Measurements from ENCODE around the gene SNX17.
"Not testable (repeated sequence)": the region's sequence is repeated elsewhere in the genome, so short reads cannot be mapped to it uniquely, and the experiment has no call there.

Gene SNX17, protein sequence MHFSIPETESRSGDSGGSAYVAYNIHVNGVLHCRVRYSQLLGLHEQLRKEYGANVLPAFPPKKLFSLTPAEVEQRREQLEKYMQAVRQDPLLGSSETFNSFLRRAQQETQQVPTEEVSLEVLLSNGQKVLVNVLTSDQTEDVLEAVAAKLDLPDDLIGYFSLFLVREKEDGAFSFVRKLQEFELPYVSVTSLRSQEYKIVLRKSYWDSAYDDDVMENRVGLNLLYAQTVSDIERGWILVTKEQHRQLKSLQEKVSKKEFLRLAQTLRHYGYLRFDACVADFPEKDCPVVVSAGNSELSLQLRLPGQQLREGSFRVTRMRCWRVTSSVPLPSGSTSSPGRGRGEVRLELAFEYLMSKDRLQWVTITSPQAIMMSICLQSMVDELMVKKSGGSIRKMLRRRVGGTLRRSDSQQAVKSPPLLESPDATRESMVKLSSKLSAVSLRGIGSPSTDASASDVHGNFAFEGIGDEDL

DNA sequence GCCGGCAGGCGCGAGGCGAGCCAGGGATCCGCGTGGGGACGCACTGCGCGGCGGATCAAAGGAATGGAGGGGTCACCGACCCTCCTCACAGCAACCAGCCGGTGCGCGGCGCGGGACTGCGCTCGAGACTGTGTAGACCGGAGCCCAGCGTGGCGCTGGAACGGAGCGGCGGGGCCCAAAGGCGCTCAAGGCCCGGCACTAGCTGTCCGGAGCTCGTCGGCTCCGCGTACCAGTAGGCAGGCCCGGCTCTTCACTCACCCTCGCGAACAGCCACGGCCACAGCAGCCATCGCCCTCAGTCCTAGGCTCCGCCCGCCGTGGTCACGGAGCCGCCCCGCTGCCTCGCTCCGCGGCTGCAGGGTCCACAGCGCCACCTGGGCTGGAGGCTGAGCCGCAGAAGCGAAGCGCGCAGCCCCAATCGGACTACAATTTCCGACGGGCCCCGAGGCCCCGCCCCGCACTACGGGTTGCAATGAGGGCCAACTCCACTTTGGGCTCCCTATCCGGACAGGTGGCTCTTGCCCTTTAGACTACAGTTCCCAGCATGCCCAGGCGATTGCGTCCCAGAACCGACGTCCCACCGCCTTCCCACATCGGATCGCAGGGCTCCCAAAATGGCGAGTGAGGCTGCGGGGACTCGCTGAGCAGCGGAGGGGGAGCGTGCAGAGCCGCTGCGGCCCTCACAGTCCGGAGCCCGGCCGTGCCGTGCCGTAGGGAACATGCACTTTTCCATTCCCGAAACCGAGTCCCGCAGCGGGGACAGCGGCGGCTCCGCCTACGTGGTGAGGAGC is at the start of gene SNX17, which contains the start of gene EIF2B4:
Gene SNX17, plus strand, starts transcription at position 591 of the 790 bp plus-strand sequence. Its CDS starts 128 bp downstream, at position 719.
Gene EIF2B4, minus strand, starts transcription at position 313 of the 790 bp plus-strand sequence. Its CDS starts 24 bp downstream, at position 289.
- peak; percentile 98 to 100 (median 99) for DNase-seq (ENCODE audit: low read depth in 3 of 3)

DNA sequence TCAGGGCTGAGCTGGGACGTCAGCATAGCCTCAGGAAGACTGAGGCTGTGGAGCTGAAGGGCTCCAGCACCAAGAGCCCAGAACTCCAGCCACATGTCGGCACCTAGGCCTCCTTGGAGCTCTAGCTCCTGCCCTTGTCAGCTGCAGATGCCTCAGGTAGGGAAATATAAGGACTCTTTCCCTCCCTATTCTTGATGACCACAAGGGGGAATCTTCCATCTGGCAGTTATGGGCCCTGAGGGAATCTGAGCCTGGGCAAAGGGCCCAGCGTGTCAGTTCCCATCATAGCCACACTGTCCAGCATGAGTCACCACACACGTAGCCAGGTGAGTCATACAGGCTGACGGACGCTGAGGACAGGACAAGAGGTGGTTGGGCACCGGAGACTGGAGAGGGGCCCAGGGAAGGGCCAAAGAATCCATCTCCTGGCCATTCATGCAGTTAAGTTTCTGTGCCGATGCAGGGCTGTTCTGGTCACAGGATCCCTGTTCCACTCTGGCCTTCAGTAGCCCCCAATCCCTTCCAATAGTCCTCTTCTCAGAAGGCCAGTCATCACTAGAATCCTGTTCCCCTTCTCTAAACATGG is 49.4 kb upstream of the SNX17 start:
- DNase-seq (ENCODE audit: low read depth in 3 of 3), result no peak

DNA sequence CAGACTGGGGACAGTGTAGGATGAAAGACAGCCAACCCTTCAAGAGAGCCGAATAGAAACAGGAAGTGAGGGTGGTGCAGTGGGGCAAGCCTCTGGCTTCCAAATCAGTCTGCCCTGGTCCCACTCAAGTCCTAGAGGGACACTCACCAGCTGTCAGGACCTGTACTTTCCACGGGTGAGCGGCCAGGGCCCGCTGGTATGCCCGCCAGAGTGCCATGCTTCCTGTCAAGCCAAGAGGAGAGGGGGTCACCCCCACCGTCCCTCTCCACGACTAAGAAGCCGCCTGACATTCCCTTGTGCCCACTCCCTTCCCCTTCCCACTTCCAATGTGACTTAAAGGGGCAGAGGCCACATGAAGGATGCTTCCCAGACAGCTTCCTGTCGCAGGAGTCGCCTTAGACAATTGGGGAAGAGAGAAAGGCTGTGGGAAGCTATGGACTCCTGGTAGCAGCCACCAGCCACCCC is 48.1 kb upstream of the SNX17 start:
- DNase-seq (ENCODE audit: low read depth in 3 of 3), result no peak

DNA sequence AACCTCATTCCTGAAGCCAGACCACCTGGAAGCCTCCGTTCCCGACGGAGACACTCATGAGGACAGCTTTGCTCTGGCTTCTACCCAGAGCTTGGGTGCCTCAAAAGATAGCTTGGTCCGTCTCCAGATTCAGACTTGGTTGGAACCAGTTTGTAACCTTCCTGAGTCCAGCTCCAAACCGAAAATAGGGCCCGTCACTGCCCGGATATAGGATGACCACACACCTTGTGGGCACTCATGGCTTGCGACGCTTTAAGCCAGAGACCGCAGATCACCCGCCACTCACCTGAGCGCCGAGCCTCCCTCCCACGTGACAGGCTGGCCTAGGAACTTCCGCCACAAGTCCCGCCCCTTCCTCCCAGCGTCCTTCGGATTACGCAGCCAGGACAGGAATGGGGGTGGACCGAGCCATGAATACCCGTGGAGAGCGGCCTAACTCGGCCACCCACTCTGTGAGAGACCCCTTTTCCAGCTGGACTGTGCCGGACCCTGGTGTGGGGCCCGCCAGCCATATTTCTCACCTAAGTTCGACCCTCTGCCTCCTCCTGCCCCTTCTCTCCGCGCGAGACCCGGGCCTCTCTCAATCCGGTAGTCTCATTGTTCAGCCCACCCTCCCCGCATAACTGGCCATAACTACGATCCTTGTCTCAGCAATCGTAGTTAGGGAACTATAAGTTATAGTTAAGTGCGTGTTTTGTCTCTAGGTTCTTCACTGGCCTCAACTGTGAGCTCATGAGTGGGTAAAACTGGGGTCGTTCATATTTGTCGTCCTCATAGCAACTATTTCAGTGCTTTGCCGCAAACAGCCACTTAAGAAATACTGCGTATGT is 47.4 kb upstream of the SNX17 start, which contains the start of gene MPV17:
Gene MPV17, minus strand, starts transcription at position 332 of the 830 bp plus-strand sequence. CDS start 580 bp downstream, outside the sequence.
- DNase-seq (ENCODE audit: low read depth in 3 of 3), result peak; percentile 77 to 89 (median 84)

DNA sequence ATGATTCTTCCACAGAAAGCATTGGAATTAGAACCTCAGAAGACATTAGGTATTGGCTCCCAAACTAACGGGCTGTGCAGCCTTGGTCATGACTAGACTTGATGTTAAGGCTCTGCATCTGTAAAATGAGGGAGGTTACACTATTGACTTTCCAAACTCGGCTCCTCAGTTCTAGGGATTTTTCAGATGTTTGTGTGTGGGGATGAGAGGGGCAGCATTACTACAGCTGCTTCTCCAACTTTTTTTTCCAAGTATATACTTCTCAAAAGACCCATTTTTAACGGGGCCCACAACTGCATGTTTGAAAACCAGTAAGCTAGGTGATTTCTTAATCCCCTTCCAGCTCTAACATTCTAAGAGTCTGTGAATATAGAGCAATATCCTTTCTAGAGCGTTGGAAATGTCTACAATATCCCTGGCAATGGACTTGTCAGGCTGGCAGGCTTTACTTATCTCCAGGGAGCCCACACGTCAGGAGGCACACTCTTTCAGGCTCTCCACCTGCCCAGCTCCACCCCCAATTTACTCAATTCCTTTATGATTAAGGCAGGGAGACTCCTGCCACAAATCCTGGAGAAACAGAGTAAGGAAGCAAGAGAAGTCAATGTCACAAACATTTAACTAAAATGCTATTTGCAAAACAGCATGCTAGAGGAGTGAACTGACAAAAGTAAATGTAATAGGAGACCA is 46.7 kb upstream of the SNX17 start:
- no peak for DNase-seq (ENCODE audit: low read depth in 3 of 3)

DNA sequence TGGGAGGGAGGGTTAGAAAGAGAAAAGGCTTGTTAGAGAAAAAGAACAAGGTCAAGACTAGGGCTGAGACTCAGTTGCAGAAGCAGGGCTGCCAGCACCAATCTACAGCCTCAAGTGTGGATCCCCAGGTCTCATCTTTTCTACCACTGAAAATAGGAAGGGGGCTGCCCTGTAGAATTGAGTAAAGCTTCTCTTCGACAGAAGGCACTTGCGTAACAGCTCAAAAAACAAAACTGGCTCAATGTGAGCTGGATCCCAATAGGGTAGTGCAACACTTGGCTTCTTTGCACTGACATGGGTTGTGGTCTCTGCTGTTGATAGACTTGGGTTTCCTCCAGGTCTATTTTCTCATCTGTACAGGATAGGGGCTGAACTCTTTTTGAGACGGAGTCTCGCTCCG is 45.7 kb upstream of the SNX17 start:
- DNase-seq (ENCODE audit: low read depth in 3 of 3), result no peak

DNA sequence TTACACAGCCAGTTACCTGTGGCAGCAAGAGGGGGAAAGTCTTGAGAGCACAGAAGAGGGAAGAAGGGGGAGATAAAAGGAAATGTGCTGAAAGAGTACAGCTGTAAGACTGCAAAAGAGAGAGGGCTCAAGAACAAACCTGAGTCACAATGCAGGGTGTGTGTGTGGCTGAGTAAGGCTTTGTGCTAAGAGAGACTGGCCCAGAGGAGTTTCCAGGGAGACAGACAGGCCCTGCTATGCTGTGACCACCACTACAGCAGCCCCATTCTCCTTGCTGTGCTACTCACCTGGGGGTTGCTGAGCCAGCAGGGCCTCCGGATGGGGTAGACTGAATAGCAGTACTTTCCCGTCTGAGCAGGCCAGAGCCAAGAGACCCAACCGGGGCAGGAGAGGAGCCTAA is 35.1 kb upstream of the SNX17 start:
- no peak for DNase-seq (ENCODE audit: low read depth in 3 of 3)

DNA sequence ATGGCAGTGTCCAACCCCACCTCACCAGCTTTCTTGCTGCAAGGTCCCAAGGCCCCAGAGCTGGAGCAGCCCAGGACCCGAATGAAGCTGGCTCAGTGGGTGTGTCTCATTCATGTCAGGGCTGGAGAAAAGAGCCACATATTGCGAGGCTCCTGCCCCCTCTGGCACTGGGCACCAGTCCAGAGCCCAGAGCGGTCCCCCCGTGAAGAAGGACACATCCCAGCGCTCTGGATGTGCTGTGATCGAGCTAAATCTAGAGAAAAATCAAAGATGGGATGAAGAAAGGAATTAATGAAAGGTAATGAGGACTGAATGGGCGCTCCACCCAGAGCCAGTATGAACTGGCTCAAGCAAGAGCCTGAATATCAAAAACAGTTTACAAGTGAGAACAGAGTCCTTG is 34.2 kb upstream of the SNX17 start:
- DNase-seq (ENCODE audit: low read depth in 3 of 3), result no peak

DNA sequence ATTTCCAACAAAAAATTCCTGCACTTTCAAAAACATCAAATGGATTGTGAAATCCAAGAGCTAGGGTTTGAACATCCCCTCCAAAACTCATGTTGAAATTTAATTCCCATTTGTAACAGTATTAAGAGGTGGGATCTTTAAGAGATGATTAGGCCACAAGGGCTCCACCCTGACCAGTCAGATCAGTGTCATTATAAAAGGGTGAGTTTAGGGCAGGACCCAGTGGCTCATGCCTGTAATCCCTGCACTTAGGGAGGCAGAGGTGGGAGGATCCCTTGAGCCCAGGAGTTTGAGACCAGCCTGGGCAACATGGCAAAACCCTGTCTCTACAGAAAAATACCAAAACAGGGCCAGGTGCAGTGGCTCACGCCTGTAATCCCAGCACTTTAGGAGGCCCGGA is 22.8 kb upstream of the SNX17 start:
- DNase-seq (ENCODE audit: low read depth in 3 of 3), result no peak

DNA sequence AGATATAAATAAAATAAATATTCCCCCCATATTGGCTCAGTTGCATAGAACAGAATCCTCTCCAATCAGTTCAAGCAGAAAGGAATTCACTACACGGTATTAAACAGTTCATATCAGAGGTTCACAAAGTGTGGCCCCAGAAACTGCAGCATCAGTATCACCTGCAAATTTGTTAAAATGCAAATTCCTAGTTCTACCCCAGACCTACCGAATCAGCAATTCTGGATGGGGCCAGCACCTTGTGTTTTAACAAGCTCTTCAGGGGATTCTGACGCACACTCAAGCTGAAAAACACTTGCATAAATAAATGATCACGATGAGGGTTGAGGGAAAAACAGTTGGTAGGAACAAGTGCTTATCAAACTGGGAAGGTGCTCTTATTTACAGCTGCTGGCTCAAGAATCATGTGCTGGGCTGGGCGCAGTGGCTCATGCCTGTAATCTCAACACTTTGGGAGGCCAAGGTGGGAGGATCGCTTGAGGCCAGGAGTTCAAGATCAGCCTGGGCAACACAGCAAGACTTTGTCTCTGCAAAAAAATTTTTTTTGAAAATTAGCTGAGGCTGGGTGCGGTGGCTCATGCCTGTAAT is 20.2 kb upstream of the SNX17 start:
- DNase-seq (ENCODE audit: low read depth in 3 of 3), result no peak

DNA sequence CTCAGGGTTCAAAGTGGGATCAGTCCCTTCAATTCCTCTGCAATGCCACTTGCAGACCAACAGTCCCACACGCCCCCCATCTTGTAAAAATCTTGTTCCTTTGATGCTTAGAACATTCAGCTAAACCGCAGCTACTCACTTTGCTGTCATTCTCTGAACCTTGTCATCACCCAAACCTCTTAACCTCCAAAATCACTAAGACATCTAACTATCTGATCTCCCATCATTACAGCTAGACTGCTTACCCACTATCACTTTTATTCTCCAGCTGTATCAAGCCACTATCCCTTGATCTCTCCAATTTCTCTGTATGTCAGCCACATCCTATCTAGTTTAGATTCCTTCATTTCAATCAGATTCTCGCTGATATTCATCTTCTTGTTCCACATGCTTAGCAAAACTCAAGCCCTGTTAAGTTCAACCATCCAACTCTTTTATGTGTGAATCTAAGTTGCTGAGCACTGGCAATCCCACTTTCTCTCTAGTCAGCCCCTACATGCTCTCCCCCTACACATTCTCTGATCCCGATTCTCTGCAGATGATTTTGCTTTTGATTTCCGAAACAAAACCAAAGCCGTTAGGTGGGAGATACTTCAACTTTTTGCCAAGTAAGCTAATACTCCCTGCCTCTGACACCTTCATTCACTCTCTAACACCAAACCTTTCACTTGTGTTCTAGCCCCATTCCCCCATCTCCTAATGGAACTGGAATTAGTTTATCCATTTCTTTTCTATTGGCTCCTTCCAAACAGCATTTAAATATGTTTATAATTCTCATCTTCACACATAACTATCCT is 18.4 kb upstream of the SNX17 start:
- DNase-seq (ENCODE audit: low read depth in 3 of 3), result no peak

DNA sequence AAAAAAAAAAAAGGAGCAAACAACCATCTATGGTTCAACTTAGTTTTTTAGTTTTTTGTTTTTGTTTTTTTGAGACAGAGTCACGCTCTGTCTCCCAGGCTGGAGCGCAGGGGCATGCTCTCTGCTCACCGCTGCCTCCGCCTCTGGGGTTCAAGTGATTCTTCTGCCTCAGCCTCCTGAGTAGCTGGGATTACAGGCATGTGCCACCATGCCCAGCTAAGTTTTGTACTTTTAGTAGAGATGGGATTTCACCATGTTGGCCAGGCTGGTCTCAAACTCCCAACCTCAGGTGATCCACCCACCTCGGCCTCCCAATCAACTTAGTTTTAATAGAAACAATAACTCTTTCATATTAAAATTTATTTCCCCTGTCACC is 17.0 kb upstream of the SNX17 start:
- not testable (repeated sequence) for DNase-seq (ENCODE audit: low read depth in 3 of 3)

DNA sequence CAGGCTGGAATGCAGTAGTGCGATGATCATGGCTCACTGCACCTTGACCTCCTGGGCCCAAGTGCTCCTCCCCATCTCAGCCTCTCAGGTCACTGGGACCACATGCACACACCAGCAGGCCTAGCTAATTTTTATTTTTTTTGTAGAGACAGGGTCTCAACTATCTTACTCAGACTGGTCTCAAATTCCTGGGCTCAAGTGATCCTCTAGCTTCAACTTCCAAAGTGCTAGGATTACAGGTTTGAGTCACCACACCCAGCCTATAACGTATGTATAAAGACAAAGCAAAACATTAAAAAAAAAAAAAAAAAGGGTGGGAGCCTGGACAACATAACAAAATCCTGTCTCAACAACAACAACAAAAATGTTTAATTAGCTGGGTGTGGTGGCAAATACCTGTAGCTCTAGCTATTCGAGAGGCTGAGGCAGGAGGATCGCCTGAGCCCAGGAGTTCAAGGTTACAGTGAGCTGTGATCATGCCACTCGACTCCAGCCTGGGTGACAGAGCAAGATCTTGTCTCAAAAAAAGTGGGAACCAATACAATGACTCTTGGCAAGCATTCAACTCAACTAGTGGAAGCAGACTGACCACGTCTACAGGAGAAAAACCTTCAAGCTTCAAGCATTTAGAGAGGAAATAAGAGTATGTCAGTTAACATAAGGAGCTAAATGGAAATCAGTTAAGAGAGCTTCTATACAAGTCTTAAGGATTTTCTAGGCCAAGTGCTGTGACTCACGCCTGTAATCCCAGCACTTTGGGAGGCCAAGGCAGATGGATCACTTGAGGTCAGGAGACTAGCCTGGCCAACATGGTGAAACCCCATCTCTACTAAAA is 16.4 kb upstream of the SNX17 start:
- DNase-seq (ENCODE audit: low read depth in 3 of 3), result no peak

DNA sequence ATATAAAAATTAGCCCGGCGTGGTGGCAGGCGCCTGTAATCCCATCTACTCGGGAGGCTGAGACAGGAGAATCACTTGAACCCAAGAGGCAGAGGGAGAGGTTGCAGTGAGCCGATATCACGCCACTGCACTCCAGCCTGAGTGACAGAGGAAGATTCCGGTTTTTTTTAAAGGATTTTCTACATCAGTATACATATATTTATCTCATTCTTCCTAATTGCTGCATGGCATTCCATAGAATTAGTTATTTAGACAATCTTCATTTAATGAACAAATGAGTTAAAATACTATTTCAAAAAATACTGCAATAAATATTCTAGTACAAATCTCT is 15.9 kb upstream of the SNX17 start:
- no peak for DNase-seq (ENCODE audit: low read depth in 3 of 3)

DNA sequence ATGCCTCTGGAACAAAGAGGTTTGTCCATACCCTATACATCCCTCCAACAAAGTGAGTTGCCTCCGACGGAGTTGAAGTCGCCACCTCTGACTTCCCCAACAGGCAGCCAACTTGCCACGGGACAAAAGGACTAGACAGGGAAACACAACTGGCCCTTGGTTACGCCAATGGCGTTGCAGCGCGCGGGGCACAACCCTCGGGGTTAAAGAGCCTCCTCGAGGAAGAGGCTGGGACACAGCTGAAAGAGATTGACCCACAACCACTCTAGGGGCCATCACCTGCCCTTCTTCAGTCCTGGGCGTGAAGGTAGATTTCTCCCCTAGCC is 14.4 kb upstream of the SNX17 start:
- DNase-seq (ENCODE audit: low read depth in 3 of 3), result peak in 1 of 3 experiments; percentile 38

DNA sequence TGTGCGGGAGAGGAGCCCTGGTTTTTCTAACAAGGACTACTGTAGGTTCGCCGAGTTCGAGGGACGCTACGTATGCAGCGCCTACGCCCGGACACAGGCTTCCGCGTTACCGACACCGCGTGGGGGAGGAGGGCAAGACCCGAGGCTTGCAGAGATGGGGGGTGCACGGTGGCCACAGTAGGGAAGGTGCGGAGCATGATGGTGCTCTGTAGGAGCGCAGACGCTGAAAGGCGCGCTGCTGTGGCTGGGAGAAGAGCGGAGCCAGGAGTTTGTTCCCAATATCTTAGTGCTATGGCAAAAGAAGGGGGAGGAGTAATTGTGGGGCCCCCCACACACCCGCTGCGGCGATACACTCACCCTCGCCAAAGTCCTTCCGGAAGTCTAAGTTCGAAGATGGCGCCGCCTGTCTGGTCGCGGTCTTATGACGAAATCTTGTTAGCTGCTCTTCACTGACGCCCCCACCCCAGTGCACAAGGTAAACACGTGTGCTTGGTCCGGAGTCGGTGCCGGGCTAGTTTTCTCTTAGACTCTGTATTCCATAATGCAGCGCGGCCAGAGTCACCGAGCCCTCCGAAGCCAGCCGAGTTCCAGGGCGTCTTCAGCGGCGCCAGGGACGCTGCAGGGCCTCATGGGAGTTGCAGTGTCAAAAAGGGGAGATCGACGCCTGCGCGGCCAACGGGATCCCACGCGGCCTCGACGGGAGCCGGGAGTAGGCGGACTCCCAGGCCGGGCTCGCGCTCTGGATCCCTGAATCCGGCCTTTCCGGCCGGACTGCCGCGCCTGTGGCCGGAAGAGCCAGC is 13.8 kb upstream of the SNX17 start, which contains the start of gene GTF3C2:
Gene GTF3C2, minus strand, starts transcription at position 383 of the 800 bp plus-strand sequence. CDS start 13,210 bp downstream, outside the sequence.
- peak; percentile 84 to 94 (median 91) for DNase-seq (ENCODE audit: low read depth in 3 of 3)

DNA sequence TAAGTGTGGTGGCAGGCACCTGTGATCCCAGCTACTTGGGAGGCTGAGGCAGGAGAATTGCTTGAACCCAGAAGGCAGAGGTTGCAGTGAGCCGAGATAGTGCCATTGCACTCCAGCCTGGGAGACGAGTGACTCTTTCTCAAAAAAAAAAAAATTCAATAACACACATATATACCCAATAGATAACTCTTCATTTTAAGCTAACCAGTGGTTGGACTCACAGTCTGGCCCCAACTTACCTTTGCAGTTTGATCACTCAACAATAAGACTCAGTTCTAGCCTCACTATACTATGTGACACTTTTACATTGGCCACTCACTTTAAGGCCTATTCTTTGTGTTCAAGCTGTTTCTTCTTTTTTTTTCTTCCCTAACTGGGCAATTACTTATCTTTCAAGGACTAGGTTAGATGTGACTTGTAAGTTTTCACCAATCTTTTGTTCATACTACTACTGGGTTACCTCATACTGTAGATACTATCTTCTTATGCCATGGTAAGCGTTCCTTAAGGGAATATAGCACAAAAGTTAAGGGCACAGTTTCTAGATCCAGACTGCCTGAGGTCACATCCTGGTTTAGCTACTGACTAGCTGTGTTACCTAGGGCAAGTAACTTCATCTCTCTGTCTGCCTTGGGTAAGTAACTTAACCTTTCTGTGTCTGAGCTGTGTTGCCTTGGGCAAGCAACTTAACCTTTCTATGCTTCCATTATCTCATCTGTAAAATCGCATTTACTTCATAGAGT is 7.6 kb upstream of the SNX17 start:
- DNase-seq (ENCODE audit: low read depth in 3 of 3), result no peak
